HCT116 (cell line): ENCODE measurements around the gene TRERF1.

Experiments
- CTCF ChIP-seq, 3 experiments: fragments of 200-600 bp in 1 of 3; sonication (generic) in 1 of 3; IDR thresholded peaks in 2 of 3; conservative IDR thresholded peaks in 1 of 3; 2 replicates each; pipeline ENCODE4 v1.5.1; 2012 to 2017; ENCODE audit warnings: low read depth in 2 of 3, low read length in 2 of 3, antibody characterized with exemption in 1 of 3, borderline replicate concordance in 1 of 3, control low read depth in 1 of 3, mild to moderate bottlenecking in 1 of 3, mixed read lengths in 1 of 3, mixed run types in 1 of 3, moderate library complexity in 1 of 3; ENCODE audit not compliant: insufficient read depth in 1 of 3
- POLR2A ChIP-seq: IDR thresholded peaks from 2 replicates; pipeline ENCODE4 v1.7.0; 2011; ENCODE audit warnings: borderline replicate concordance; ENCODE audit not compliant: insufficient read depth, insufficient read length; ENCODE audit errors: extremely low read depth
- TCF7L2 ChIP-seq: IDR thresholded peaks from 2 replicates; pipeline ENCODE4 v1.7.0; 2011; ENCODE audit warnings: borderline replicate concordance, inconsistent platforms; ENCODE audit not compliant: insufficient read depth, insufficient read length; ENCODE audit errors: extremely low read depth

- TF ChIP-seq TCF7L2 = peak; percentile 72
- TF ChIP-seq POLR2A = peak; percentile 19
- TF ChIP-seq CTCF (IDR thresholded peaks at IDR 0.05 in 2 of 3, conservative IDR thresholded peaks at IDR 0.05 in 1 of 3; ENCODE audit: borderline replicate concordance in 1 of 3, insufficient read depth in 1 of 3, low read depth in 2 of 3, low read length in 2 of 3) = no peak
Observed at GRCh38 chr6:42453031-42453653, 1.4 kb upstream of the TRERF1 start.
